NCI-H2081 treated with DMSO at 0.1 percent for 48 hours (cell line): Measurements from ENCODE around the gene EFCAB9.

Experiments
- DNase-seq: peaks from one replicate; lab custom pipeline; 2025; lab: John Stamatoyannopoulos, UW

EFCAB9 gene

GRCh38 chr5:172166030-172166826 lies 27.7 kb upstream of the EFCAB9 start:
- DNase-seq: no peak

- DNase-seq: no peak
Measured at GRCh38 chr5:172167895-172168294, 26.1 kb upstream of the EFCAB9 start.

DNA sequence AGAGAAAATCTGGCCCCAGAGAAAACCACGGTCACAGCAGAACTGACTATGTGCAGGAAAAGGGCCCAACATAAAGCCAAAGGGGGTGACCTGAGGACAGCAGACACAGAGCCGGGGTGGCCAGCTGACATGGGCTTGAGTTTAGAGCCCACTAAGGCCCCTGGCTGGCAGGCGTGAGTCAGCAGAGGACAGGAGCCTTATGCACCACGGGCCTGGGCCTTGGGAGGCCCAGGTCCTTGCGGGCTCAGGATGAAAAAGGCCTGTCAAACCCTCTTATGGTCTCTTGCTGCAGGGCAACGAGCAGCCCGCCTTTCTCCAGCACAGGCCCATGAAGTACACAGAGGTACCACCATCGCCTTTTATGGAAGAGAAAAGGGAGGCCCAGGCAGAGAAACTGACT lies 25.7 kb upstream of the EFCAB9 start:
- no peak for DNase-seq

- no peak for DNase-seq
Measured at GRCh38 chr5:172169216-172169615, 24.8 kb upstream of the EFCAB9 start.

GRCh38 chr5:172170251-172170701 lies 23.7 kb upstream of the EFCAB9 start:
- no peak for DNase-seq

DNA sequence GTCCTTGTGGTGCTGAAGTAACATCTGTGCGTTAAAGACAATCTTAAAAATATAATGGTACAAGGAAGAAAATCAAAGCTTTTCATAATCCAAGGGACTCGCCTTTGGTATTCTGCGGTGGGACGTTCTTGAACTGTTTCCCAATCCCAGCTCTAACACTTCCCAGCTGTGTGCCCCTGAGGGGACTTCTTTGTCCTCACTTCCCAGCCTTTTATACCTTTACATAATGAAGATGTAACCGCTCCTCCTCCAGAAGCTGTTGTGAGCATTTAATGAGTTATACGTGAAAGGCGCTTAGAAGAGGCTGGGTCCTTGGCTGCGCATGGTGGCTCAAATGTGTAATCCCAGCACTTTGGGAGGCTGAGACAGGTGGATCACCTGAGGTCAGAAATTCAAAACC lies 22.9 kb upstream of the EFCAB9 start:
- DNase-seq: no peak

- no peak for DNase-seq
Measured at GRCh38 chr5:172172912-172173563, 20.9 kb upstream of the EFCAB9 start.

GRCh38 chr5:172173564-172174153 lies 20.3 kb upstream of the EFCAB9 start:
- no peak for DNase-seq

DNA sequence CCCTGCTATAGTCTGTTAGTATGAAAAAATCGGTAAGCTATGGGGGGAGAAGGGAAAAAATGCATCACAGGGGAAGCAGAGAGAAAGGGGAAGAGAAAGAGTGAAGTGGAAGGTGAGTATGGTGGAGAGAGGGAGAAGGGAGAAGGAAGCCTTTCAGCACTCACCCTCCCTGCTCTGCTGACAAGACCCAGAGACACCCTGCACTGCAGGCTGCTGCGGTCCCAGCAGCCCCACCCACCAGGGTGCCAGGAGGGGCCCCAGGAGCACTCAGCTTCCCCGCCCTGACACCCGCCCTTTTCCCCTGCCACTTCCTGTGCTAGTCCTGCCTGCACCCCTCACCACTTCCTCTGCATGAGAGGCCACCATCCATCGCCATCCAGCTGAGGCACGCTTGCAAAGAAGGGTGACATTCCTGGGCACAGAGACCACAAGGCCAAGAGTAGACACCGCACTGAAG lies 18.7 kb upstream of the EFCAB9 start:
- DNase-seq: no peak

DNA sequence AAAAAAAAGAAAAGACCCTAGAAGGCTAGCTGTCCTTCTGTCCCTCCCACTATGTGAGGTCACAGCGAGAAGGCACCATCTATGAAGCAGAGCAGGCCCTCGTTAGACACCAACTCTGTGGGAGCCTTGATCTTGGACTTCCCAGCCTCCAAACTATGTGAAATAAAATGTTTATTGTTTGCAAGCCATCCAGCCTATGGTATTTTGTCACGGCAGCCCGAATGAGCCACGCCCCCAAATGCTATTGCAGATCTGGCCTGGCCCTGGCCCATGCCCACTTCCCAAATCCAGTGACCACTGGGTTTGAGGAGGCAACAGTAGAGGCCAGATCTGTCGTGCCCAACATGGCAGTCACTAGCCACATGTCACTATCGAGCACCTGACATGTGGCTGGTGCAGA lies 16.8 kb upstream of the EFCAB9 start:
- DNase-seq: no peak

DNA sequence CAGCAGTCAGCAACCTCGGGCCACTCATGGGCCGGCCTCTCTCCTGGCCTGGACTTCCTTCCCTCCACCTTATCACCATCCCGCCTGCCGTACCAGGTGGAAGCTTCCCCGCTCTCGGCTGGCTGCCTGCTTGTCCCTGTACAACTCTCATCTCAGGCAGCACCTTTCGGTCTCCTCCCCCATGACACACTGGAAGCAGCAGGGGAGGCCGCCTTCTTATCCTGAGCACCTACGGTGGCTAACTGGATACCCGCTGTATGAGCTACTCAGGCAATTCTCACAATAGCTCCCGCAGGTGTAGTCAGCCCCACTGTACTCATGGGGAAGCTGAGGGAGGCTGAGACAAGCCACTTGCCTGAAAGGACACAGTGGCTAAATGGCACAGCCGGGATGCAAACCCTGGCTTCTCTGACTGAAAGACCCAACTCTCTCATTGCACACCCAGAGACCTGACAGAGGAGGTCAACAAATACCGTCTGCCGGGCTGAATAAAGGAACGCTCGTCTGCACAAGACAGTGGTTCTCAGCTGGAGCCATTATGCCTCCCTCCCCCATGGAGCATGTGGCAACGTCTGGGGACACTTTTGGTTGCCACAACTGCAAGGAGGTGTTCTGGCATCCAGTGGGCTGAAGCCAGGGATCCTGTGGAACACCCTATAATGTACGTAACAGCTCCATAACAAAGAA lies 15.5 kb upstream of the EFCAB9 start:
- DNase-seq: no peak

GRCh38 chr5:172178991-172179989 lies 14.7 kb upstream of the EFCAB9 start:
- no peak for DNase-seq

GRCh38 chr5:172180936-172181335 lies 13.0 kb upstream of the EFCAB9 start:
- DNase-seq: no peak

GRCh38 chr5:172182291-172182690 lies 11.7 kb upstream of the EFCAB9 start:
- no peak for DNase-seq

- DNase-seq: no peak
Measured at GRCh38 chr5:172183881-172184280, 10.1 kb upstream of the EFCAB9 start.

DNA sequence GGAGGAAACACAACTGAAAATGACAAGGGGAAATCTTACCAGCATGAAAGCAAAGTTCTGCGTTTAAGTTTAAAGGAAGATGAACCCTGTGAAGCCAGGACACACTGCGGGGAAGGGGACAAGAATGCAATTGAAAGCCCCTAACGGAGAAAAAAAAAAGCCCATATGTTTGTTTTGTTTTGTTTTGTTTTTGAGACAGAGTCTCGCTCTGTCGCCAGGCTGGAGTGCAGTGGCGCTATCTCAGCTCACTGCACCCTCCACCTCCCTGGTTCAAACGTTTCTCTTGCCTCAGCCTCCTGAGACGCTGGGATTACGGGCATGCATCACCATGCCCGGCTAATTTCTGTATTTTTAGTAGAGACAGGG lies 8.9 kb upstream of the EFCAB9 start:
- DNase-seq: no peak

DNA sequence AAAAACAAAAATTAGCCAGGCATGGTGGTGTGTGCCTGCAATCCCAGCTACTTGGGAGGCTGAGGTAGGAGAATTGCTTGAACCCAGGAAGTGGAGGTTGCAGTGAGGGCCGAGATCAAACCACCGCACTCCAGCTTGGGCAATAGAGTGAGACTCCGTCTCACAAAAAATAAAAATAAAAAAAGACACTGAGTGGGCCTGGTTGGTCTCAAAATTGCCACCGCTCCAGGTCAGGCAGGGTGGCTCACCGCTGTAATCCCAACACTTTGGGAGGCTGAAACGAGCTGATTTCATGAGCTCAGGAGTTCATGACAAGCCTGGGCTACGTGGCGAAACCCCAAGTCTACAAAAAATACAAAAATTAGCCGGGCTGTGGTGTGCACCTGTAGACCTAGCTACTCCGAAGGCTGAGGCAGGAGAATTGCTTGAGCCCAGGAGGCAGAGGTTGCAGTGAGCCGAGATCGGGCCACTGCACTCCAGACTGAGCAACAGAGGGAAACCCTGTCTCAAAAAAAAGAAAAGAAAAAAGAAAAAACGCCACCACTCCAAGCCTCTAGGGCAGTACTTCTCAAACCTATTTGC lies 7.8 kb upstream of the EFCAB9 start:
- no peak for DNase-seq

- no peak for DNase-seq
Measured at GRCh38 chr5:172187118-172188032, 6.6 kb upstream of the EFCAB9 start.

- no peak for DNase-seq
Measured at GRCh38 chr5:172188033-172188892, 5.7 kb upstream of the EFCAB9 start, which contains the start of gene STK10. STK10 (minus strand) TSS chr5:172188224; CDS start chr5:172188042, 182 bp downstream.
